ENCODE measurements around the gene RNF149. TPM values are rescaled to one million over a fixed set of nuclear protein-coding genes. Genes with fewer than 3 reads are reported as not detected.
"Not testable (repeated sequence)": the region's sequence is repeated elsewhere in the genome, so short reads cannot be mapped to it uniquely, and the experiment has no call there.

RNF149 gene
- total RNA-seq, 1 experiment from 2014 or later: 2.0 TPM

DNA sequence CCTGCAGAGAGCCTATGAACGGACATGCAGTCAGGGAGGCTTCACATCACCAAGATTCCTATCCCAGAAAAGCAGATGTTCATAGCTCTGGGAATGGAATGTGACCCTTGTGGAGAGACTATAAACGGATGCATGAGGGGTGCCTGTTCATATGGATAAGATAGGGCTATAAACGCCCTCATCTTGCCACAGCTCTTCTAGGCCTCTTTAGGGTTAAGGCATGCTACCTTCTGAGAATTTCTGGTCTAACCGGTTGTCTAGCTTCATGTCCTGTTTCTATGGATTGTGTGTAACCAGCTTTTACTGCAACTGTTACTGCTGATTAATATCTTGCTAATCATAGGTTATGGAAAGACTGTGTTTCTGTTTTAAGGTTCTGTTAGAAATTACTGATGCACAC is 64.1 kb downstream of the RNF149 start:
- H3K9ac ChIP-seq (ENCODE audit: low read length); H2AFZ ChIP-seq (ENCODE audit: low read length): not testable (repeated sequence)

DNA sequence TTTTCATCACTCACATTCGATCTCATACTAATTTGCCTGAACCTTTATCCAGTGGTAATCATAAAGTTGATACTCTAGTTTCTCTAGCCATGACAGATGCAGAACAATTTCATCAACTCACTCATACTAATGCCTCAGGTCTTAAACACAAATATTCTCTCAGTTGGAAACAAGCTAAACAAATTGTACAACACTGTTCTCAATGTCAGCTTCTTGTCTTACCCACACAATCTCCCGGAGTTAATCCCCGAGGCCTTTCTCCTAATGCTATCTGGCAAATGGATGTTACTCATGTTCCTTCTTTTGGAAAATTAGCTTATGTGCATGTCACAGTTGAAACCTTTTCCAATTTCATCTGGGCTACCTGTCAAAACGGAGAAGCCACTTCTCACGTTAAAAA is 67.3 kb downstream of the RNF149 start:
- DNase-seq: no peak
- Histone ChIP-seq H3K79me2 (ENCODE audit: low read length) (no peaks in the 10 kb centered on the region), H3K36me3 (ENCODE audit: insufficient read depth, low read length) (no peaks in the 10 kb centered on the region), H3K4me3 (ENCODE audit: low read length) (no peak overlapping the region), H3K9ac (ENCODE audit: low read length) (no peak overlapping the region), H3K4me2 (ENCODE audit: low read depth, low read length, poor library complexity, severe bottlenecking) (no peak overlapping the region), H2AFZ (ENCODE audit: low read length) (no peak overlapping the region), H3K4me1 (ENCODE audit: low read length) (no peaks in the 10 kb centered on the region), H4K20me1 (ENCODE audit: insufficient read depth, low read depth, low read length) (no peaks in the 10 kb centered on the region), H3K27ac (ENCODE audit: low read length) (no peak overlapping the region), H3K27me3 (ENCODE audit: low read length) (no peaks in the 10 kb centered on the region), H3K9me2 (replicated peaks; ENCODE audit: insufficient read depth, low read length) (no peaks in the 10 kb centered on the region), H3K9me3 (ENCODE audit: low read length) (no peaks in the 10 kb centered on the region)

More for the DNA sequence above, 64.1 kb downstream of the RNF149 start:
- not testable (repeated sequence) for H3K9me2 ChIP-seq (replicated peaks; ENCODE audit: insufficient read depth, low read length); H3K79me2 ChIP-seq (ENCODE audit: low read length); H3K4me3 ChIP-seq (ENCODE audit: low read length); H3K36me3 ChIP-seq (ENCODE audit: insufficient read depth, low read length); H3K27me3 ChIP-seq (ENCODE audit: low read length); DNase-seq; H3K27ac ChIP-seq (ENCODE audit: low read length); H3K4me2 ChIP-seq (ENCODE audit: low read depth, low read length, poor library complexity, severe bottlenecking); H3K4me1 ChIP-seq (ENCODE audit: low read length); H4K20me1 ChIP-seq (ENCODE audit: insufficient read depth, low read depth, low read length); H3K9me3 ChIP-seq (ENCODE audit: low read length)

DNA sequence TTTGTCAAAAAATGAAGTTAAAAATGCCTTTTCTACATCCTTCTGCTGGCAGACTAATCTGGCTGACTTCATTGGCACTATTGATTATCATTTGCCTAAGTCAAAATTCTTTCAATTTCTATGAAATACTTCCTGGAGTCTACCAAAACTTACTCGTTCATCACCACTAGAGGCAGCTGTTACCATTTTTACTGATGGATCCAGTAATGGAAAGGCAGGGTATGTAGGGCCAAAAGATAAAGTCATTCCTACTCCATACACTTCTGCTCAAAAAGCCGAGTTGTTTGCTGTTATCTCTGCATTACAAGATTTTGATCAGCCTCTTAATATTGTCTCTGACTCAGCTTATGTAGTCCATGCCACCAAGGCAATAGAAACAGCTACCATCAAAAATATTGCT is 67.8 kb downstream of the RNF149 start:
- not testable (repeated sequence) for H3K4me3 ChIP-seq (ENCODE audit: low read length); H3K79me2 ChIP-seq (ENCODE audit: low read length); H3K9me2 ChIP-seq (replicated peaks; ENCODE audit: insufficient read depth, low read length); H3K9me3 ChIP-seq (ENCODE audit: low read length); H4K20me1 ChIP-seq (ENCODE audit: insufficient read depth, low read depth, low read length); H2AFZ ChIP-seq (ENCODE audit: low read length); H3K9ac ChIP-seq (ENCODE audit: low read length); H3K4me1 ChIP-seq (ENCODE audit: low read length); H3K27ac ChIP-seq (ENCODE audit: low read length); H3K36me3 ChIP-seq (ENCODE audit: insufficient read depth, low read length); H3K4me2 ChIP-seq (ENCODE audit: low read depth, low read length, poor library complexity, severe bottlenecking); H3K27me3 ChIP-seq (ENCODE audit: low read length)
- DNase-seq: peak; percentile 53

DNA sequence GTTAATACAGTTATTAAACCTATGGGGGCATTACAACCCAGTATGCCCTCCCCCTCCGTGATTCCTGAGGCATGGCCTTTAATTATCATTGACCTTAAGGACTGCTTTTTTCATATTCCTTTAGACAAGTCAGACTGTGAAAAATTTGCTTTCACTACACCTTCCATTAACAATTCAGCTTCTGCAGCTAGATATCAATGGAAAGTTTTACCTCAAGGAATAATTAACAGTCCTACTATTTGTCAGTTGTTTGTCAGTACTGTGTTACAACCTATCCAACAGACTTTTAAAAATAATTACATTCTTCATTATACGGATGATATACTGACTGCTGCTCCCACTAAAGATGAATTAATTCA is 68.8 kb downstream of the RNF149 start:
- H3K27ac ChIP-seq (ENCODE audit: low read length); H3K9me3 ChIP-seq (ENCODE audit: low read length); H3K9me2 ChIP-seq (replicated peaks; ENCODE audit: insufficient read depth, low read length); H3K36me3 ChIP-seq (ENCODE audit: insufficient read depth, low read length); H2AFZ ChIP-seq (ENCODE audit: low read length); H3K4me1 ChIP-seq (ENCODE audit: low read length); H4K20me1 ChIP-seq (ENCODE audit: insufficient read depth, low read depth, low read length); H3K4me3 ChIP-seq (ENCODE audit: low read length); H3K79me2 ChIP-seq (ENCODE audit: low read length); DNase-seq; H3K4me2 ChIP-seq (ENCODE audit: low read depth, low read length, poor library complexity, severe bottlenecking); H3K9ac ChIP-seq (ENCODE audit: low read length); H3K27me3 ChIP-seq (ENCODE audit: low read length): not testable (repeated sequence)

DNA sequence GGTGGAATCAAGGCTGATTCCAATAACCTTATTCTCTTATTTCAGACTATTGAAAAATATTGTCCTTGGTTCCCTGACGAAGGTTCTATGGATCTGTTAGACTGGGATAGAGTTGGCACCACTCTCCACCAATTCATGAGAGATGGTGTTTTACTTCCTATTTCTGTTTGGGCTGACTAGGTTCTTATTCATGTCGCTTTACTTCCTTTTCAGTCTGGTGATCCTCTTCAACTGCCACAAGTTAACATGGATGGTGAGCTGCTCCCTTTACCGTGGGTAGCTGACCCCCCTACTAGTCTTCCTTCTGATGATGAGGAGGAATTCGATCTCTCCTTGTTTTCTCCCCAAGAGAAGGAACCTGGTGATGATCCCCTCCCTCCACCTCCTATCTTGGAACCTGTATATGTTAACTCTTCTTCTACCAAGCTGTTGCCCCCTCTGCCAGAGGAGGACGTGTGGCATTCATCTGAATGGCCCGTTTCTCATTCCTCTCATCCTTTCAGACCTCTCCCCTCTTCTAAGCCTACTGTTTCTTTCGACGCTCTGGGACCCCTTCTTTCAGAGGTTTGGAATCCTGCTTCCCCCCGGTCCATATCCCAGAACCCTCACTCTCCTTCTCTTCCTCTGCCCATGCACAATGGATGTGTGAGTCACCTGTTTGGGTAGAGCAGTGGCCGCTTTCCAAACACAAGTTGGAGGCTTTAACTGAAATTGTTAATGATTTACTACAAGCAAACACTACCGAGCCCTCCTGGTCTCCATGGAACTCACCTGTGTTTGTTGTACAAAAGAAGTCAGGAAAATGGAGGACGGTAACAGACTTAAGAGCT is 69.4 kb downstream of the RNF149 start:
- Histone ChIP-seq H3K4me1 (ENCODE audit: low read length) (no peaks in the 10 kb centered on the region), H3K27ac (ENCODE audit: low read length) (no peak overlapping the region), H4K20me1 (ENCODE audit: insufficient read depth, low read depth, low read length) (no peaks in the 10 kb centered on the region), H3K9ac (ENCODE audit: low read length) (no peak overlapping the region), H3K9me3 (ENCODE audit: low read length) (no peaks in the 10 kb centered on the region), H3K4me2 (ENCODE audit: low read depth, low read length, poor library complexity, severe bottlenecking) (no peak overlapping the region), H2AFZ (ENCODE audit: low read length) (no peak overlapping the region), H3K36me3 (ENCODE audit: insufficient read depth, low read length) (no peaks in the 10 kb centered on the region), H3K27me3 (ENCODE audit: low read length) (no peaks in the 10 kb centered on the region), H3K4me3 (ENCODE audit: low read length) (no peak overlapping the region), H3K9me2 (replicated peaks; ENCODE audit: insufficient read depth, low read length) (no peaks in the 10 kb centered on the region), H3K79me2 (ENCODE audit: low read length) (no peaks in the 10 kb centered on the region)
- no peak for DNase-seq

DNA sequence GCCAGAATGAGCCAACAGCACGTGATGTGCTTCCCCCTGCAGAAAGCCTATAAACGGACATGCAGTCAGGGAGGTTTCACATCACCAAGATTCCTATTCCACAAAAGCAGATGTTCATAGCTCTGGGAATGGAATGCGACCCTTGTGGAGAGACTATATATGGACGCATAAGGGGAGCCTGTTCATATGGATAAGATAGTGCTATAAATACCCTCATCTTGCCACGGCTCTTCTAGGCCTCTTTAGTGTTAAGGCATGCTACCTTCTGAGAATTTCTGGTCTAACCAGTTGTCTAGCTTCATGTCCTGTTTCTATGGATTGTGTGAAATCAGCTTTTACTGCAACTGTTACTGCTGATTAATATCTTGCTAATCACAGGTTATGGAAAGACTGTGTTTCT is 70.6 kb downstream of the RNF149 start:
- not testable (repeated sequence) for H3K79me2 ChIP-seq (ENCODE audit: low read length); H3K36me3 ChIP-seq (ENCODE audit: insufficient read depth, low read length); DNase-seq; H3K27me3 ChIP-seq (ENCODE audit: low read length); H3K4me2 ChIP-seq (ENCODE audit: low read depth, low read length, poor library complexity, severe bottlenecking); H3K9me3 ChIP-seq (ENCODE audit: low read length); H3K9me2 ChIP-seq (replicated peaks; ENCODE audit: insufficient read depth, low read length); H3K4me3 ChIP-seq (ENCODE audit: low read length); H3K27ac ChIP-seq (ENCODE audit: low read length); H2AFZ ChIP-seq (ENCODE audit: low read length); H3K4me1 ChIP-seq (ENCODE audit: low read length); H3K9ac ChIP-seq (ENCODE audit: low read length); H4K20me1 ChIP-seq (ENCODE audit: insufficient read depth, low read depth, low read length)

DNA sequence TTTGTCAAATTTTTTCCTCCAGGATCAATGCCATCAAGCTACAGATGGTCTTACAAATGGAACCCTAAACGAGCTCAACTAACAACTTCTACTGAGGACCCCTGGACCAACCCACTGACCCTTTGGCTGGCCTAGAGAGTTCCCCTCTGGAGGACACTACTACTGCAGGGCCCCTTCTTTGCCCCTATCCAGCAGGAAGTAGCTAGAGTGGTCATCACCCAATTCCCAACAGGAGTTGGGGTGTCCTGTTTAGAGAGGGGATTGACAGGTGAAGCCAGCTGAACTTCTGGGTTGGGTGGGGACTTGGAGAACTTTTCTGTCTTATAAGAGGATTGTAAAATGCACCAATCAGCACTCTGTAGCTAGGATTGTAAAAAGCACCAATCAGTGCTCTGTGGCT is 72.5 kb downstream of the RNF149 start:
- not testable (repeated sequence) for H3K4me1 ChIP-seq (ENCODE audit: low read length); H2AFZ ChIP-seq (ENCODE audit: low read length); H3K9me2 ChIP-seq (replicated peaks; ENCODE audit: insufficient read depth, low read length); H3K9me3 ChIP-seq (ENCODE audit: low read length); H3K36me3 ChIP-seq (ENCODE audit: insufficient read depth, low read length); DNase-seq; H3K27me3 ChIP-seq (ENCODE audit: low read length); H3K4me2 ChIP-seq (ENCODE audit: low read depth, low read length, poor library complexity, severe bottlenecking); H3K9ac ChIP-seq (ENCODE audit: low read length); H3K79me2 ChIP-seq (ENCODE audit: low read length); H3K4me3 ChIP-seq (ENCODE audit: low read length); H4K20me1 ChIP-seq (ENCODE audit: insufficient read depth, low read depth, low read length); H3K27ac ChIP-seq (ENCODE audit: low read length)

DNA sequence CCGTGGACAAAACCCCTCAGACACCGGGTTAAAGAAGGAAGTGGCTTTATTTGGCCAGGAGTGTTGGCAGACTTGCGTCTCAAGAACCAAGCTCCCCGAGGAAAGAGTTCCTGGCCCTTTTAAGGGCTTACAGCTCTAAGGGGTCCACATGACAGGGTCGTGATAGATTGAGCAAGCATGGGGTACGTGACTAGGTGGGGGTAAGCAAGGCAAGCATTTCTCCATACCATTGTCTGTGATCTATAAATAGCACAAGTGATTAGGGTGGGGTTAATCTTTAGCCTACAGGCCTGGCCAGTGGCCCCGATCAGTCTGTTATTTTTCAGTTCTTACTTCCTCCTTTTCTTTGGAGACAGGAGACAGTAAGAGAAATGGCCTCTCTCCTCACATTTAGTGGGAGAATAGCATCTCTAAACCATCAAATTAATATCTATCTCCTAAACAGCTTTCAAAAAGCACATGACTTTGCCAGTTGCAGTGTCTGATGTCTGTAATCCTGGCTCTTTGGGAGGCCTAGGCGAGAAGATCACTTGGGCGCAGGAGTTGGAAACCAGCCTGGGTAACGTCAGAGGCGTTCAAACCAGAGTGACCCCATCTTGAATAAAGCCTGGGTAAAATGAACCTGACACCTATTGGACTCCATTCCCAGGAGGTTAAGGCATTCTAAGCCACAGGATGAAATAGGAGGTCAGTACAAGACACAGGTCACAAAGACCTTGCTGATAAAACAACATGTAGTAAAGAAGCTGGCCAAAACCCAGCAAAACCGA is 74.1 kb downstream of the RNF149 start:
- no peak overlapping the region for H3K4me2 ChIP-seq (ENCODE audit: low read depth, low read length, poor library complexity, severe bottlenecking)
- H3K4me1 ChIP-seq (ENCODE audit: low read length): no peaks in the 10 kb centered on the region
- H3K9ac ChIP-seq (ENCODE audit: low read length): no peak overlapping the region
- H3K9me2 ChIP-seq (replicated peaks; ENCODE audit: insufficient read depth, low read length): no peaks in the 10 kb centered on the region
- no peaks in the 10 kb centered on the region for H3K27me3 ChIP-seq (ENCODE audit: low read length)
- no peaks in the 10 kb centered on the region for H3K79me2 ChIP-seq (ENCODE audit: low read length)
- no peak overlapping the region for H3K4me3 ChIP-seq (ENCODE audit: low read length)
- H3K27ac ChIP-seq (ENCODE audit: low read length): no peak overlapping the region
- no peaks in the 10 kb centered on the region for H4K20me1 ChIP-seq (ENCODE audit: insufficient read depth, low read depth, low read length)
- no peaks in the 10 kb centered on the region for H3K36me3 ChIP-seq (ENCODE audit: insufficient read depth, low read length)
- no peak overlapping the region for H2AFZ ChIP-seq (ENCODE audit: low read length)
- no peak for DNase-seq
- no peaks in the 10 kb centered on the region for H3K9me3 ChIP-seq (ENCODE audit: low read length)

Measured in Karpas-422 (cell line).